Activated CD8-positive, alpha-beta T cell treated with anti-CD3 and anti-CD28 coated beads for 36 hours (primary cell): ENCODE measurements around the gene CDKAL1. TPM values are rescaled to one million over a fixed set of nuclear protein-coding genes. Genes with fewer than 3 reads are reported as not detected.

ENCODE experiments used
- ATAC-seq: fragments of 200-7000 bp; cut with Tn5 transposase; one replicate; pipeline ENCODE4 v1.10.0; 2021; ENCODE audit warnings: mild to moderate bottlenecking, moderate library complexity
- CTCF ChIA-PET: fragments of 350-600 bp; sonication (Branson Sonifier 250); formaldehyde crosslinking; loops from one replicate; lab custom pipeline; 2021; ENCODE audit warnings: antibody characterized with exemption; lab: Charles Lee
- POLR2A ChIA-PET: fragments of 350-600 bp; sonication (Branson Sonifier 250); formaldehyde crosslinking; loops from one replicate; lab custom pipeline; 2021; ENCODE audit warnings: antibody characterized with exemption; lab: Charles Lee
- DNase-seq: peaks from one replicate; pipeline ENCODE4 v3.0.0-alpha.2; 2020
- H3K27ac Mint-ChIP-seq: one replicate; pipeline ENCODE4 v1.8.0; 2021; ENCODE audit warnings: mild to moderate bottlenecking, mixed read lengths
- H3K27me3 Mint-ChIP-seq: one replicate; pipeline ENCODE4 v1.8.0; 2021; ENCODE audit warnings: mixed read lengths
- H3K36me3 Mint-ChIP-seq: one replicate; pipeline ENCODE4 v1.8.0; 2021; ENCODE audit warnings: low read depth, mixed read lengths
- H3K4me1 Mint-ChIP-seq: one replicate; pipeline ENCODE4 v1.8.0; 2021; ENCODE audit warnings: low read depth, mixed read lengths
- H3K4me3 Mint-ChIP-seq: one replicate; pipeline ENCODE4 v1.8.0; 2021; ENCODE audit warnings: mild to moderate bottlenecking, moderate library complexity, mixed read lengths
- H3K9me3 Mint-ChIP-seq: one replicate; pipeline ENCODE4 v1.8.0; 2021; ENCODE audit warnings: mixed read lengths
- intact Hi-C: fragments of 100-400 bp; cut with micrococcal nuclease; formaldehyde crosslinking; loops from one replicate; pipeline ENCODE4 v1.10.0; 2022
- total RNA-seq, 2 experiments: library from RNA; stranded (reverse); gene quantifications; one replicate each; pipeline ENCODE4 v1.2.3, GENCODE V29; 2021
- TF ChIP-seq, protein P1 (sequence below): fragments of 200-600 bp; IDR thresholded peaks from one replicate; pipeline ENCODE4 v1.8.0; 2022; ENCODE audit warnings: antibody characterized with exemption, mild to moderate bottlenecking

CDKAL1 gene
- total RNA-seq, 2 experiments from 2014 or later, result 21.6 to 23.6 TPM

GRCh38 chr6:20684474-20684873 lies 150.2 kb downstream of the CDKAL1 start:
- Mint-ChIP-seq H3K4me3 (no peak overlapping the region), H3K4me1 (peaks cover 35% of the 10 kb centered on the region), H3K27me3 (no peaks in the 10 kb centered on the region), H3K36me3 (peaks cover 5% of the 10 kb centered on the region), H3K9me3 (peaks cover 4% of the 10 kb centered on the region), H3K27ac (no peak overlapping the region)
- no peak for ATAC-seq
- CTCF ChIA-PET, result no interaction called here
- POLR2A ChIA-PET, result no interaction called here
- intact Hi-C loops, result no loop called here
- TF ChIP-seq, protein P1, sequence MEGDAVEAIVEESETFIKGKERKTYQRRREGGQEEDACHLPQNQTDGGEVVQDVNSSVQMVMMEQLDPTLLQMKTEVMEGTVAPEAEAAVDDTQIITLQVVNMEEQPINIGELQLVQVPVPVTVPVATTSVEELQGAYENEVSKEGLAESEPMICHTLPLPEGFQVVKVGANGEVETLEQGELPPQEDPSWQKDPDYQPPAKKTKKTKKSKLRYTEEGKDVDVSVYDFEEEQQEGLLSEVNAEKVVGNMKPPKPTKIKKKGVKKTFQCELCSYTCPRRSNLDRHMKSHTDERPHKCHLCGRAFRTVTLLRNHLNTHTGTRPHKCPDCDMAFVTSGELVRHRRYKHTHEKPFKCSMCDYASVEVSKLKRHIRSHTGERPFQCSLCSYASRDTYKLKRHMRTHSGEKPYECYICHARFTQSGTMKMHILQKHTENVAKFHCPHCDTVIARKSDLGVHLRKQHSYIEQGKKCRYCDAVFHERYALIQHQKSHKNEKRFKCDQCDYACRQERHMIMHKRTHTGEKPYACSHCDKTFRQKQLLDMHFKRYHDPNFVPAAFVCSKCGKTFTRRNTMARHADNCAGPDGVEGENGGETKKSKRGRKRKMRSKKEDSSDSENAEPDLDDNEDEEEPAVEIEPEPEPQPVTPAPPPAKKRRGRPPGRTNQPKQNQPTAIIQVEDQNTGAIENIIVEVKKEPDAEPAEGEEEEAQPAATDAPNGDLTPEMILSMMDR, result no peak
- no peak for DNase-seq

GRCh38 chr6:20686142-20686541 lies 151.9 kb downstream of the CDKAL1 start:
- H3K4me1 Mint-ChIP-seq, result peaks cover 30% of the 10 kb centered on the region
- ChIA-PET CTCF (no interaction called here), POLR2A (no interaction called here)
- H3K27ac Mint-ChIP-seq, result no peak overlapping the region
- DNase-seq (no peak), ATAC-seq (no peak)
- intact Hi-C loops, result no loop called here
- TF ChIP-seq, protein P1, result no peak
- peaks cover 4% of the 10 kb centered on the region for H3K9me3 Mint-ChIP-seq
- H3K36me3 Mint-ChIP-seq, result peaks cover 5% of the 10 kb centered on the region
- H3K4me3 Mint-ChIP-seq, result no peak overlapping the region
- no peaks in the 10 kb centered on the region for H3K27me3 Mint-ChIP-seq

DNA sequence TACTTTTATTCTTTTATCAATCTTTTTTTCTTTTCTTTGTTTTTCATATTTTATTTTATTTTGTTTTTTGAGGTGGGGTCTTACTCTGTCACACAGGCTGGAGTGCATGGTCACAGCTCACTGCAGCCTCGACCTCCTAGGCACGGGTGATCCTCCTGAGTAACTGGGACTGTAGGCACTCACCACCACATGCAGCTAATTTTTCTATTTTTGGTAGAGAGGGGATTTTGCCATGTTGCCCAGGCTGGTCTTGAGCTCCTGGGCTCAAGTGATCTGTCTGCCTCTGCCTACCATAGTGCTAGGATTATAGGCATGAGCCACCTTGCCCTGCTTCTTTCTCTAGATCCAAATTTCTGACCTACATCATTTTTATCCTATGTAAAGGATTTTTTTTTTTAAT lies 153.2 kb downstream of the CDKAL1 start:
- H3K9me3 Mint-ChIP-seq, result peaks cover 4% of the 10 kb centered on the region
- no peak for ATAC-seq

GRCh38 chr6:20688710-20689500 lies 154.6 kb downstream of the CDKAL1 start:
- DNase-seq (no peak), ATAC-seq (peak; percentile 87)
- TF ChIP-seq, protein P1, result no peak
- CTCF ChIA-PET, result no interaction called here
- H3K4me3 Mint-ChIP-seq, result no peak overlapping the region
- intact Hi-C loops, result no loop called here
- H3K9me3 Mint-ChIP-seq, result peaks cover 3% of the 10 kb centered on the region
- peaks cover 38% of the 10 kb centered on the region for H3K4me1 Mint-ChIP-seq
- H3K27ac Mint-ChIP-seq, result peak overlapping the region; percentile 7
- no peaks in the 10 kb centered on the region for H3K27me3 Mint-ChIP-seq
- H3K36me3 Mint-ChIP-seq, result peaks cover 6% of the 10 kb centered on the region
- POLR2A ChIA-PET, result no interaction called here

More for the DNA sequence above, 153.2 kb downstream of the CDKAL1 start:
- H3K27me3 Mint-ChIP-seq, result no peaks in the 10 kb centered on the region
- no peak overlapping the region for H3K4me3 Mint-ChIP-seq
- no peak for DNase-seq
- peaks cover 5% of the 10 kb centered on the region for H3K36me3 Mint-ChIP-seq
- H3K4me1 Mint-ChIP-seq, result peaks cover 32% of the 10 kb centered on the region
- no peak overlapping the region for H3K27ac Mint-ChIP-seq
- intact Hi-C loops, result no loop called here
- TF ChIP-seq, protein P1, result no peak
- ChIA-PET CTCF (no interaction called here), POLR2A (no interaction called here)

GRCh38 chr6:20691185-20691584 lies 156.9 kb downstream of the CDKAL1 start:
- Mint-ChIP-seq H3K9me3 (no peaks in the 10 kb centered on the region), H3K4me3 (no peak overlapping the region), H3K27me3 (no peaks in the 10 kb centered on the region), H3K4me1 (peaks cover 44% of the 10 kb centered on the region), H3K36me3 (peaks cover 6% of the 10 kb centered on the region), H3K27ac (no peak overlapping the region)
- DNase-seq (no peak), ATAC-seq (no peak)
- intact Hi-C loops, result no loop called here
- TF ChIP-seq, protein P1, result no peak
- CTCF ChIA-PET, result no interaction called here
- POLR2A ChIA-PET, result no interaction called here
